Left cardiac atrium (tissue), 4 donors: Measurements from ENCODE around the gene MLLT10. TPM values are rescaled to one million over a fixed set of nuclear protein-coding genes. Genes with fewer than 3 reads are reported as not detected.

Experiments used
- ATAC-seq, 2 donors: fragments of 200-7000 bp; cut with Tn5 transposase; one replicate each; pipeline ENCODE4 v1.9.1; 2020; ENCODE audit warnings: mild to moderate bottlenecking in 2 of 2, moderate library complexity in 2 of 2
- DNase-seq: peaks from one replicate; pipeline ENCODE4 v3.0.0-alpha.2; 2020
- intact Hi-C, 2 donors: fragments of 100-400 bp; cut with DNase I; formaldehyde crosslinking; loops; one replicate each; pipeline versions ENCODE4 v1.14.1 to v1.15.1; 2022 to 2023
- total RNA-seq, 2 donors: library from RNA; stranded (reverse); fragmentation: NEBNext Ultra II Directional; extraction: Animal tissue kit (Norgen Biotek cat#: 25700); gene quantifications; one replicate each; pipeline ENCODE4 v1.2.1, GENCODE V29; 2021
- donor health status: DM: no; HTN: yes; CAD: no.
- donor health status: DM: no; HTN: yes; CAD: no; lungs with severe emphysema.
- donor health status: DM: yes; HTN: yes; CAD: no.
- donor health status: Dilated cardiomyopathy.

MLLT10 gene
- total RNA-seq, 2 donors from 2014 or later = 26.1 to 30.3 TPM

- ATAC-seq = no peak
- DNase-seq = no peak
- intact Hi-C loops = loop anchor here in 1 of 2 donors (2.0 kb wide), 1 partner anchor 19 kb away; no protein-coding TSS in a partner anchor
Observed at GRCh38 chr10:21514129-21514817, 19.8 kb upstream of the MLLT10 start.

DNA sequence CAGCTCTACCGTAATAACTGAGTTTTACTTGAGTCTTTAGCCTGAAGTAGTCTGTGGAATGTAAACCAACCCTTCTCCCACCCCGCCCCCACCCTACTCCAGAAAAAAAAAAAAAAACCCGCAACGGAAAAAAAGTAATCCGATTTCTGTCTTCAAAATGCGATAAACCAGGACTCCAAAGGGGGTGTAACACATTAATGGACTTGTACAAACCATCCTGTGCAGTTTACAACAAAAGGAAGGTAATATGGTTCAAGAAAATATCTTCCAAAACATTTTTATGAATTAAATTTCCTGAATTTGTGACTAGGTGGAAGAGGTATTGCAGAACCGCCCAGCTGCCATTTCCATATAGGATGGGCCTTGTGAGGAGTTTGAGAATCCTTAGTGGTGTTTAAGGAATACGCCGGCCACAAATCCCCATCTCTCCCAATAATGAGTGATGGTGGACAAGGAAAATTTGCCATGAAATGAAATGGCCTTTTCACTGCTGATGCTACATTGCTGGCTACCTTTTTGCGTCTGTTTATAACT is 19.1 kb upstream of the MLLT10 start:
- intact Hi-C loops = loop anchor here in 1 of 2 donors (2.0 kb wide), 1 partner anchor 18 kb away; no protein-coding TSS in a partner anchor
- ATAC-seq (no peak), DNase-seq (no peak)

DNA sequence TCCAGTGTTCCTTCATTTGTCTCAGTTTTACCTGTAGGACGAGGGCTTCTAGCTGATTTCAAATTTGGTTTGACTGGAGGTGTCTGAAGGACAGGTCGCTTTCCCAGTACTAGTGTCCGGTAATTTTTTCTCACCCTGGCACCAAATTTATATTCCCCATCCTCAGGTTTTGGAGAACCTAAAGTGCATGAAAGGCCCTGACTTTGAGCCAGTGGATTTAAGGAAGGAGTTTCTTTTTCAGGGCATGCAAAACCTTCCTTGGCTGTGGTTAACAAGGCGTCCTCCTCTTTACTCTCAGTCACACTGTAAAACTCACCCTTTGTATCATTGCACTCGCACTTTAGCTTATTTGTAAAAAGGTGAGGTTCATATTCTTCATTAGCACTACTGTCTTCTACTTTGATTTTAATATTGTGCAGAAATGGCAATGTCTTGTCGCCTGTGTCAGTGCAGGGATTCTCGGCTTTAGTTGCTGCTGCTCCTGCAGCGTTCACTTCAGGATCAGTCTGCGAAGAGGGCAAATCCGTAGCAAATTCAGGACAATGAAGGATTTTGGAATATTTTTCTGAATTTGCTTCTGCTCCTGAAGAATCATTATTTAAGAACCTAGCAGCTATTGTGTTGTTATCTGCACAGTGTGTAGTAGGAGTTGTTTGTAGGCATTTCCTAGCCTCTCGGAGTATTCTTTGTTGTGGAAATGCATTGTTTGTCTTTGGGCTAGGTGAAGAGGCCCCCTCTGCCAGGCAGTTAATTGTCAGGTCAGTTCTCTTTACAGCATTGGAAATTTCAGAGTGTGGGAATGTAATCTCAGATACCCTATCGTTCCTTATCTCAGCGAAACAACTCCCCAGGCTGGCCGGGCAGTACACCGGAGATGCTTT is 18.4 kb upstream of the MLLT10 start:
- DNase-seq = no peak
- intact Hi-C loops = loop anchor here in 1 of 2 donors (2.0 kb wide), 1 partner anchor 17 kb away; no protein-coding TSS in a partner anchor
- no peak for ATAC-seq

GRCh38 chr10:21516242-21517131 is 17.5 kb upstream of the MLLT10 start:
- DNase-seq (peak; percentile 74), ATAC-seq (peak; percentile 53 to 67)
- intact Hi-C loops = no loop called here

DNA sequence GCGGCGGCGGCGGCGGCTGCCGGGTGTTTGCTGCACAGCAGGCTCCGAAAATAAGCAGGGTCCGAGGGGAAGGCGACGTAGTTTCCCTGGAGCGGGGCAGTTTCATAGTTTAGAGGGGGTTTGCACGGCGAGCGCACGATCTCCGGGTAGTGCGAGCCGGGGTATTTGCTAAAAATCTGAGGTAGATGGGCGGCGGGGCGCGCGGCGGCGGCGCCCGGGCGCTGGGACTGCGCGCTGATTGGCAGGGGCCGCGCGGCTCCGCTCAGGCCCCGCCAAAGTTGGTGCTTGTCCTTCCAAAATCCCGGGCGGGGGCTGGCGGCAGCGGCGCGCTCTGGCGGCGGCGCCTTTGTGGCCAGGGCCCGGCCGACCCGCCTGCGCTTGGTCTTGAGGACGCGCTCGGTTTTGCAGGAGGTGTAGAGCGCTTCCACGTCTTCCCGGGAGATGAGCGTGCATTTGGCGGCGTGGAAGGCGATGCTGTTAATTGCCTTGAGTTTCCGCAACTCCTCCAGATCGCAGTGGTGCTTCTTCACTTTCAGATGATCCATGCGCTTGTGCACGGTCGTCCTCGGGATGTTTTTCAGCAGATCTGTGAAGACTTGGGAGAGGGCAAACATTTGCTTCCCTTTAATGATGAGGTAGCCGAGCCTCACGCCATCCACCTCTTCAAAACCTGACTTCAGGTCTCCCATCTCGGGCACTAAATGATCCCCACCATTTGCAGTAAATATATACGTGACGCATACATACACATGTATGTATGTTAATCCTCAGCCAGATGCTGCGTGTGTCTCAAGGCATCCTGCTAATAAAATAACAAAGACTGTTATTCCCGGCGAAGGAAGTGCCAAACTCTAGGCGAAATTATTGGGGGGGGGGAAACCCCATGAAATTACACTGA is 16.6 kb upstream of the MLLT10 start:
- ATAC-seq = peak; percentile 69 to 81
- DNase-seq = peak; percentile 72
- intact Hi-C loops = loop anchor here in 1 of 2 donors (1.0 kb wide), 1 partner anchor 13 kb away; no protein-coding TSS in a partner anchor

DNA sequence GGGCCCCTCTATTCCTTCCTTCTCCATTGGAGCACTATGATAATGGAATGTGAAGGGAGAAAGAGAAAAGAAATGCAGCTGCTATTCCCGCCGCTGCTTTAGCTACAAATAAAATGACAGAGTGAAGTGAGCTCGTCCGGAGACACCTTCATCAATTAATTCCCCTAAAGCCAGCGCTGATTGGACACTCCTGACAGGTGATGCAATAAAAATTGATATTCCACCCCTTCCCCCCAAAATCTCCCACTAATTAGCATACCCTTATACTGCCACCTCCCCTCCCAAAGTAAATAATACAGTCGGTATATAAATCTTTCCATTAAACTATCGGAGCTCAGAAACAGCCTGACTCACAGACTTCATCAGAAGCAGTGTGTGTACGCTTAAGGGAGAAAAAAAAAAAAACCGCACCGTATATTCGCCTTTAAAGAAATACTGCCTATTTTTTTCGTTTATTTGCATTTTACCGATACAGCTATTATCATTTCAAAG is 15.8 kb upstream of the MLLT10 start:
- ATAC-seq (peak; percentile 7 to 12), DNase-seq (no peak)
- intact Hi-C loops = loop anchor here in 1 of 2 donors (1.0 kb wide), 1 partner anchor 12 kb away; no protein-coding TSS in a partner anchor

- ATAC-seq (peak; percentile 4 to 6), DNase-seq (peak; percentile 45)
- intact Hi-C loops = loop anchor here in 1 of 2 donors (1.0 kb wide), 1 partner anchor 11 kb away; no protein-coding TSS in a partner anchor
Observed at GRCh38 chr10:21518641-21519396, 15.2 kb upstream of the MLLT10 start.

DNA sequence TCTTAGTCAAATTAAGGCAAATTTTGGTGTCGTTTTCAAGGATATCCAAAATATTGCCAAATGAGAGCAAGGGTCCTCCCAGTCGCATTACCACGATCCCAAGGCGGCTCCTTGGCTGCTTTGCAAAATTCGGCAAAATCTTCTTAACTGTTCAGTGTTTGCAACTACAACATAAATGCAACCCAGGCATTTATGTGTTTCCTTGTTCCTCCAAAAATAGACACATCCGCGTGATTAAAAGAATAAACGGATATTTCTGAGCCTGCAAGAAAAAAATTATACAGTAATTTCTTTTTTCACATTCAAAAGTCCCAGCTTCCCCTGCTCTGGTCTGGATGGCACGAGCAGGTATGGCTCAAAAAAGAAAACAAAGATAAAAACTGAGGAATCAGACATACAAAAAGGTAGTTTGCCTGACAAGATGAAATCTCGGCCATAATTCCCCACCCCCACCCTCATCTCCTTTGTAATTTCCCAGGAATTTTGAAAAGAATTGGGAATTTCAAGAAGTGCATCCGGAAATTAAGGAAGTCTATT is 14.6 kb upstream of the MLLT10 start:
- intact Hi-C loops = no loop called here
- ATAC-seq (no peak), DNase-seq (no peak)

GRCh38 chr10:21519941-21520436 is 14.0 kb upstream of the MLLT10 start:
- intact Hi-C loops = no loop called here
- peak in 1 of 2 donors; percentile 11 for ATAC-seq
- DNase-seq = no peak

DNA sequence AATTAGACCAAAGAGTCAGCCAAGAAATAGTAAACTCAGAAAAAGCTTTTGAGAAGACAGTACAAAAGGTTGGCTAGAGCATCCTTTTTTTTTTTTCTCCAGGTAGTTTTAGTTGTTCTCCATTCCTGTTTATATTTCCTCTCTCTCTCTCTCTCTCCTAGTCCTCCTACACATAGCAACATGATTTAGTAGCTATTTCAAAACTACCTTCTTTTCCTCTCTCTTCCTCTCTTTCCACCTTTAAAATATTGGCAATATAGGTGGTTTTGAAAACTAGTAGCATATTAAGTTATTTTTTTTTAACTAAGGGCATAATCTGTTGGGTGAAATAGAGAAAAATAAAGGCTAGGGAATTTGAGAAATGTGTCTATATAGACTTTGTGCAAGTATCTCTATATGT is 13.5 kb upstream of the MLLT10 start:
- intact Hi-C loops = no loop called here
- no peak for ATAC-seq
- no peak for DNase-seq

GRCh38 chr10:21520949-21521348 is 13.1 kb upstream of the MLLT10 start:
- intact Hi-C loops = no loop called here
- no peak for ATAC-seq

DNA sequence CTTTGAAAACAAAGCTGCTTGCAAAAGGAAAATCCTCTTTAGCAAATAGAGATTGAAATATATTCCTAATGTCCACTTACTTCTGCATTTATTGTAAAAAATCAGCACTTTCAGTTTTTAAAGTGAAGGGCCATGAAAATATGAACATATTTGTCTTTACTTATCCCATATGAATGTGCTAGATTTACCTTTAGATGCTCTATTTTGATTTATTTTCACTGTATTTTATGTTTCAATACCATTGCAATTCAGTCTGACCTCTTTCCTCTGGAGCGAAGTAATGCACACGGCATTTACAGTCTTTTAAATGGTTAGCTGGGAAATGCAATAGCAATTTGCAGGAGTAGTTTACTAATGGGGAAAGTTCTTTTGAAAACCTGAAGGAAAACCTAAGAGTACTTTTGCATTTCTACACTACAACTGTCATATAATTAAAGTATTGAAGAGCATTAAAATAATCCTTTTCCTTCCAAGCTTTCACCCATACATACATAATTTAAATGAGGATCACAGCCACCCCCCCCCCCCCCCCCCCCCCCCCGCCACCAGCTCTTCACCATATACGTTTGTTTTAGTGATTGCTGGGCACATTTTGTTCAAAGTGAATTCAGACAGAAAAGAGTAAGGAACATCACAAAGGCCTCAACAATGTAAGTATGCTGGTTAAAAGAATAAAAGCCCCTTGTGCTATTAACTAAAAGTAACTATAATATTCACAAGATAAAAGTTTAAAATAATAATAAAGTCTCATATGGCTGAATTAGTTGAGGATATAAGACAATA is 12.1 kb upstream of the MLLT10 start:
- intact Hi-C loops = no loop called here
- ATAC-seq = no peak
- no peak for DNase-seq

More at GRCh38 chr10:21520949-21521348, 13.1 kb upstream of the MLLT10 start:
- DNase-seq = no peak

DNA sequence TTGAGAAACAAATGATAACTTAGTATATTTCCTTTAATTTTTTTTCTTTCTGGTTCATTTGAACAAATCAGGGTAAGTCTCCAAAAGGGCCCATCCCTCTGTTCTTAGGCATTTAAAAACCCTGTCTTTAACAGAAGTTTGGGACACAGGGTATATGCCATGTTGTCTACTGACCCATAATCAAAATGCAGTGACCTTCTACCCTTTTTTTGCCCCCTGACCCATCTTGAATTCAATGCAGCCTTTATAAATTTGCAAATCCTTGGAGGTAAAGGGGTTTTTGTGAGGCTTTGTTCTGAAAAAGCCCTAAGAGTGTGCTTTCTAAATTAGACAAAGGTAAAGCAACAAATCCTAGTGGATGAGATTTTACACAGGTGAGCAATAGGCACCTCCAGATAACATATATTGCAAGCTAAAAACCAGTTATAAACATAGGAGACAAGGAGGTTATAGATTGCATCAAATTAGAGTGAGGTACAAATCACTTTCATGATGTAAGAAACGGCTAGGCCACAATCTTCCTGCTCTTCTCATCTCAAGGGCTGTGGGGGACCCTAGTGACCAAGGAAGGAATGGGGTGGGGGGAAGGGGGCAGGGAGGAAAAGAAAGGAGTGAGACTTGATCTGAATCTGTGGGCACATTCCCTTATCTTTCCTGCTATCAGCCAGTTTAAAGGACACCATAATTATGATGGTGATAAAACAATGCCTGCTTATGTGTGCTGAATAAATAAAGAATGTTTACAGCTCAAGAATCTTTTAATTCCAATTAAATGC is 11.2 kb upstream of the MLLT10 start:
- intact Hi-C loops = no loop called here
- DNase-seq = no peak
- no peak for ATAC-seq

DNA sequence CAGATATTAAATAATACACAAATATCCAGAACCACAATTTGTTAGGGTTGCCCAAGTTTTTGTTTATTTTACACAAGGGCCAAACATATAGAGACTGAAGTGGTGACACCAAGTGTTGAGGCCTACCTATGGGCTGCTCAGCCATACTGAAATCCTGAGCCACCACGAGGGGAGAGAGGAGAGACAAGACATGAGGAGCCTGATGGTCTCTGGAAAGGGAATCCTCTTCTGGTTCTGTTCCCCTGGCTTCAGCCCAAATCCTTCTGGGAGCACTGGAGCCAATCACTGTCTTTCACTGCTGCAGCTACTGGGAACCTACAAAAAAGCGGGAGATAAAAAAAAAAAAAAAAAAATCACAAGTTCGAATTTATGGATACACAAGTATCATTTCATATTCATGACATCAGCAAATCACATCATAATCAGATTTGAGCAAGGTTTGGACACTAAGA is 10.4 kb upstream of the MLLT10 start:
- intact Hi-C loops = no loop called here
- no peak for ATAC-seq
- peak; percentile 57 for DNase-seq

DNA sequence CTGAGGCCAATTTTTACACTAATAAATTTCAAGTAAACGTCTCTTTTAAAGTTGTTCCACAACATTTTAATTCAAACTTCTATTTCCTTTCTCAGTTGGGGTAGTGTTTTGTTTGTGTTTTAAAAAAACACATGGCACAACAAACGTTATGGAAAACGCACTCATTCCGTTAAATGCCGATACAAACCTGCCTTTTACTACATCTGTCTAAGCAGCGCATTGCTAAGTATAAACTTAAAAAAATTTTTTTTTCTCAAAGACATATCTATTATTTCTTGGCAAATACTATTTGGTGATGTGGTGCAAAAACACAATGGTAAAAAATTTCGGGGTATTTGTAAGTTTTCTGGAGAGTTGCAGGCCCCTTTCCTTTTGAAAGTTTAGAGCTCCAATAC is 9.9 kb upstream of the MLLT10 start:
- ATAC-seq (no peak), DNase-seq (no peak)
- intact Hi-C loops = no loop called here
